Gastrocnemius medialis (tissue), 4 donors: ENCODE measurements around the gene NRG3.

Experiments used
- POLR2A ChIP-seq, 2 donors: fragments of 450-650 bp; IDR thresholded peaks; one replicate each; pipeline ENCODE4 v1.6.1; 2017; ENCODE audit warnings: antibody characterized with exemption in 2 of 2, mild to moderate bottlenecking in 2 of 2, moderate library complexity in 2 of 2
- TF ChIP-seq, protein P1 (sequence below), 5 experiments: fragments of 450-650 bp in 3 of 5; fragments of 200-600 bp in 2 of 5; sonication (generic) in 2 of 5; IDR thresholded peaks in 4 of 5; conservative IDR thresholded peaks in 1 of 5; 1 replicate in 4 of 5; 2 replicates in 1 of 5; pipeline ENCODE4 v1.5.1; 2016 to 2019; ENCODE audit warnings: antibody characterized with exemption in 5 of 5, mild to moderate bottlenecking in 3 of 5, moderate library complexity in 3 of 5

DNA sequence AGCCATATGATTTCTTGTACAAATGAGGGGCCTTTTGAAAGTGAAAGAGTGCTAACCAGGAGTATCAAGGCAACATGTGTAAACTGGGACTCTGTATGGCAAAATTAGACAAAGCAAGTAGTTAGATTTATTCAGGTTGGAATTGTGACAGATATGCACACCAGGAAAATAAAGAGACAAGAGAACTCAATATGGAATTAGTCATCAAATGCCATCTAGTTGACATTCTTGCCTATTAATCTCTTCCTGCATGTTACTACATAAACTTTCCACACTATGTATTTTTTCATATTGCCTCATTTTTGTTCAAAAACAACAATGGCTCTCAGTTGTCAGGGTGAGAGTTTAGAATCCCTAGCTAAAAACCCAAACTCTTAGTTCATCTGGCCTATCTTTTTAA is 799.0 kb downstream of the NRG3 start:
- TF ChIP-seq, protein P1, sequence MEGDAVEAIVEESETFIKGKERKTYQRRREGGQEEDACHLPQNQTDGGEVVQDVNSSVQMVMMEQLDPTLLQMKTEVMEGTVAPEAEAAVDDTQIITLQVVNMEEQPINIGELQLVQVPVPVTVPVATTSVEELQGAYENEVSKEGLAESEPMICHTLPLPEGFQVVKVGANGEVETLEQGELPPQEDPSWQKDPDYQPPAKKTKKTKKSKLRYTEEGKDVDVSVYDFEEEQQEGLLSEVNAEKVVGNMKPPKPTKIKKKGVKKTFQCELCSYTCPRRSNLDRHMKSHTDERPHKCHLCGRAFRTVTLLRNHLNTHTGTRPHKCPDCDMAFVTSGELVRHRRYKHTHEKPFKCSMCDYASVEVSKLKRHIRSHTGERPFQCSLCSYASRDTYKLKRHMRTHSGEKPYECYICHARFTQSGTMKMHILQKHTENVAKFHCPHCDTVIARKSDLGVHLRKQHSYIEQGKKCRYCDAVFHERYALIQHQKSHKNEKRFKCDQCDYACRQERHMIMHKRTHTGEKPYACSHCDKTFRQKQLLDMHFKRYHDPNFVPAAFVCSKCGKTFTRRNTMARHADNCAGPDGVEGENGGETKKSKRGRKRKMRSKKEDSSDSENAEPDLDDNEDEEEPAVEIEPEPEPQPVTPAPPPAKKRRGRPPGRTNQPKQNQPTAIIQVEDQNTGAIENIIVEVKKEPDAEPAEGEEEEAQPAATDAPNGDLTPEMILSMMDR (IDR thresholded peaks at IDR 0.05 in 4 of 5, conservative IDR thresholded peaks at IDR 0.05 in 1 of 5): no peak
- no peak for TF ChIP-seq POLR2A (IDR thresholded peaks at IDR 0.05)
